ENCODE measurements around the gene MYH8. TPM values are rescaled to one million over a fixed set of nuclear protein-coding genes. Genes with fewer than 3 reads are reported as not detected.

Gene MYH8
- total and polyA plus RNA-seq, 2 of the 4 experiments (the other 2 are of a cell fraction), result not detected

- TF ChIP-seq MAZ (IDR thresholded peaks at IDR 0.05; ENCODE audit: borderline replicate concordance, low read depth, low read length) (no peak), MAFK (IDR thresholded peaks at IDR 0.05; ENCODE audit: low read depth, low read length) (no peak), SMC3 (IDR thresholded peaks at IDR 0.05; ENCODE audit: low read depth, low read length) (no peak), POLR2A (IDR thresholded peaks at IDR 0.05; ENCODE audit: low read depth, low read length) (no peak), RAD21 (IDR thresholded peaks at IDR 0.05; ENCODE audit: low read length) (no peak), FOS (IDR thresholded peaks at IDR 0.05; ENCODE audit: low read depth, low read length) (no peak)
- Histone ChIP-seq H3K14ac (replicated peaks; ENCODE audit: low read depth, low read length) (no peak overlapping the region), H3K4ac (ENCODE audit: low read depth, low read length) (no peak overlapping the region), H3K23ac (ENCODE audit: low read depth, low read length) (no peak overlapping the region), H3K79me1 (ENCODE audit: low read depth in 1 of 2, low read length in 2 of 2) (no peaks in the 10 kb centered on the region), H4K20me1 (ENCODE audit: insufficient read depth, low read length) (no peaks in the 10 kb centered on the region), H3K9ac (ENCODE audit: low read depth, low read length) (no peak overlapping the region), H2BK120ac (ENCODE audit: low read depth, low read length) (no peak overlapping the region), H4K5ac (ENCODE audit: low read depth, low read length) (no peak overlapping the region), H3K4me3 (ENCODE audit: insufficient read depth, low read depth, low read length) (no peak overlapping the region), H3K27ac (ENCODE audit: insufficient read depth, low read length) (no peak overlapping the region), H2BK5ac (ENCODE audit: low read depth, low read length, poor library complexity, severe bottlenecking) (no peak overlapping the region), H2BK15ac (ENCODE audit: low read depth, low read length) (no peak overlapping the region), H2BK20ac (ENCODE audit: low read depth, low read length) (no peak overlapping the region), H3K56ac (ENCODE audit: extremely low read depth, insufficient read depth, low read length) (no peak overlapping the region), H2AFZ (replicated peaks; ENCODE audit: low read length, poor library complexity) (no peak overlapping the region), H3K9me1 (ENCODE audit: insufficient read depth, low read length) (no peaks in the 10 kb centered on the region), H3K18ac (ENCODE audit: low read depth, low read length) (no peak overlapping the region), H3K4me2 (ENCODE audit: low read depth, low read length) (no peak overlapping the region), H2AK9ac (replicated peaks; ENCODE audit: low read depth, low read length, poor library complexity) (no peak overlapping the region), H3K27me3 (ENCODE audit: control insufficient read depth, insufficient read depth, low read length) (no peaks in the 10 kb centered on the region), H4K8ac (ENCODE audit: low read depth in 2 of 2, low read length in 2 of 2) (no peak overlapping the region), H2AK5ac (ENCODE audit: low read depth, low read length) (no peak overlapping the region), H4K91ac (ENCODE audit: insufficient read depth, low read depth, low read length) (no peak overlapping the region), H3K4me1 (ENCODE audit: control insufficient read depth, insufficient read depth, low read length) (no peaks in the 10 kb centered on the region), H3K9me3 (ENCODE audit: control insufficient read depth, insufficient read depth, low read length) (no peaks in the 10 kb centered on the region), H3K36me3 (ENCODE audit: control insufficient read depth, insufficient read depth, low read length) (no peaks in the 10 kb centered on the region)
- no peak for ATAC-seq (ENCODE audit: low read depth)
- POLR2A ChIA-PET (ENCODE audit: unreplicated experiment), result no interaction called here
- BruUV-seq (replicated peaks), result no TSS peak
- intact Hi-C loops (cut with micrococcal nuclease) (no loop called here), in situ Hi-C loops (cut with MboI; ENCODE audit: low sequenced_read_pairs) (no loop called here), dilution Hi-C loops (cut with HindIII; ENCODE audit: low sequenced_read_pairs, unreplicated experiment) (no loop called here)
- CTCF ChIA-PET, result no interaction called here
- DNase-seq, result no peak
- no CpG with 5 or more reads among the region's 6 CpGs for WGBS, 2 experiments (ENCODE audit: extremely low coverage in 2 of 2, insufficient read length in 1 of 2)
These were observed 35.9 kb downstream of the MYH8 start for GRCh38 chr17:10385871-10386270.
